GM12874 (cell line): ENCODE results near the gene RPP21.

ENCODE experiments used
- TF ChIP-seq, protein P1 (sequence below): IDR thresholded peaks from 2 replicates; pipeline ENCODE4 v1.5.1; 2011; ENCODE audit warnings: low read depth, mild to moderate bottlenecking, control low read depth, low read length, moderate library complexity; ENCODE audit not compliant: insufficient read depth

Gene RPP21

DNA sequence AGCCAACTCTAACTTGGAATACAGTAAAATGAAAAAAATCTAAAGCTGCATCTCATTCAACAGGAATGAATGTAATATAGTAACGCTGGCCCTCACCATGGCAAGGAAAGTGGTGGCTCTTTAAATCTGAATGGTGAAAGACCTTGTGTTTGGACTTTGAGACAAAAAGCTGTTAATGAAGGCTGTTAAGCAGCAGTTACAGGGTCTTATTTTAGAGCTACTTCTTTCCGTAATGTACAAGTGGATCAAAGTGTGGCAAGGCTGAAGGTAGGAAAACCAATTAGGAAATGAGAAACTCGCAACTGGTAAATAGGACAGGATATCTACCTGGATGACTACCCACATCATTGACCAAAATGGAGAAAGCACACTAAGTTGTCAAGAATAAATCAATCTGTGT lies 29.8 kb upstream of the RPP21 start:
- TF ChIP-seq, protein P1, sequence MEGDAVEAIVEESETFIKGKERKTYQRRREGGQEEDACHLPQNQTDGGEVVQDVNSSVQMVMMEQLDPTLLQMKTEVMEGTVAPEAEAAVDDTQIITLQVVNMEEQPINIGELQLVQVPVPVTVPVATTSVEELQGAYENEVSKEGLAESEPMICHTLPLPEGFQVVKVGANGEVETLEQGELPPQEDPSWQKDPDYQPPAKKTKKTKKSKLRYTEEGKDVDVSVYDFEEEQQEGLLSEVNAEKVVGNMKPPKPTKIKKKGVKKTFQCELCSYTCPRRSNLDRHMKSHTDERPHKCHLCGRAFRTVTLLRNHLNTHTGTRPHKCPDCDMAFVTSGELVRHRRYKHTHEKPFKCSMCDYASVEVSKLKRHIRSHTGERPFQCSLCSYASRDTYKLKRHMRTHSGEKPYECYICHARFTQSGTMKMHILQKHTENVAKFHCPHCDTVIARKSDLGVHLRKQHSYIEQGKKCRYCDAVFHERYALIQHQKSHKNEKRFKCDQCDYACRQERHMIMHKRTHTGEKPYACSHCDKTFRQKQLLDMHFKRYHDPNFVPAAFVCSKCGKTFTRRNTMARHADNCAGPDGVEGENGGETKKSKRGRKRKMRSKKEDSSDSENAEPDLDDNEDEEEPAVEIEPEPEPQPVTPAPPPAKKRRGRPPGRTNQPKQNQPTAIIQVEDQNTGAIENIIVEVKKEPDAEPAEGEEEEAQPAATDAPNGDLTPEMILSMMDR, result no peak

DNA sequence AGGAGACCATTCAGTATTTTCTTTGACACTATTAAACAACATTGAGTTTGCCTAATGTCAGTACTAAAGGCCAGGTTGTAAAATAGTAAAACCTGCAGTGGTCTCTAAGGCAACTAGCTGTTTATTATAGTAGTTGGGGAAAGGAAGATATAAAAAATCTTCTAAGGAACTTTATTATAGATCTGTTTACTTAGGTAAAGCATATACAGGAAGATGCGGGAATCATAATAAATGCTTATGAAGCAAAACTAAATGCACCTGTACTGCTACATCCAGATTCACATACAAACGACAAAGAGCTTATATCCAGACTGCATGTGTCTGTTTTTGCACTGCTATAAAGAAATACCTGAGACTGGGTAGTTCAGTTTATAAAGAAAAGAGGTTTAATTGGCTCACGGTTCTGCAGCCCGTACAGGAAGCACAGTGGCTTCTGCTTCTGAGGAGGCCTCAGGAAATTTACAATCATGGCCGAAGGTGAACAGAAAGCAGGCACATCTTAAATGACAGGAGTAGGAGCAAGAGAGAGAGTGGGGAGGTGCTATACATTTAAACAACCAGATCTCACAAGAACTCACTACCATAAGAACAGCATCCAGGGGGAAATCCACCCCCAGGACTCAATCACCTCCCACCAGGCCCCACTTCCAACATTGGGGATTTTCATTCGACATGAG lies 26.9 kb upstream of the RPP21 start:
- TF ChIP-seq, protein P1, result no peak

DNA sequence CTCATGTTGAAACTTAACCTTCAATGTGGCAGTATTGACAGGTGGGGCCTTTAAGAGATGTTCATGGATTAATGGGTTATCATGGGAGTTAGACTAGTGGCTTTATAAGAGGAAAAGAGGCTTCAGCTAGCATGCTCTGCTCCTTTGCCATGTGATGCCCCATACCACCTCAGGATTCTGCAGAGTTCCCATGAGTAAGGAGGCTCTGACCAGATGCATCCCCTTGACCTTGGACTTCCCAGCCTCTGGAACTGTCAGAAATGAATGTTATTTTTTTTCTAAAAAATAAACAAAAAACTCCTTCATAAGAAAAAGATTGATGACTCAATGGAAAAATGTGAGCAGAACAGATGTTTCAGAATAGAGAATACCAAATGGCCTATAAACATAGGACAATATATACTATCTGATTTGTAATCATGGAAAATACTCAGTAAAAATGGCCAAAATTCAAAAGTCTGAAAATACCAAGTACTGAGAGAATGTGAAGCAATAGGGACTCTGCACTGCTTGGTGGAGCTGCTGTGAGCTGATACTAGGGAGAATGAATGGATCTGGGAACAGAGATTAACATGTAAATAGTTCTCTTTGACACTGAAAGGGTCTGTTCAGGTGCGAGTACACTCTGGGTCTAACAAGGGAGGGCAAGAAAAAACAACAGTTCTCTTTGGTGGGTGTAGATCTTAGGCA lies 25.7 kb upstream of the RPP21 start:
- TF ChIP-seq, protein P1, result no peak

DNA sequence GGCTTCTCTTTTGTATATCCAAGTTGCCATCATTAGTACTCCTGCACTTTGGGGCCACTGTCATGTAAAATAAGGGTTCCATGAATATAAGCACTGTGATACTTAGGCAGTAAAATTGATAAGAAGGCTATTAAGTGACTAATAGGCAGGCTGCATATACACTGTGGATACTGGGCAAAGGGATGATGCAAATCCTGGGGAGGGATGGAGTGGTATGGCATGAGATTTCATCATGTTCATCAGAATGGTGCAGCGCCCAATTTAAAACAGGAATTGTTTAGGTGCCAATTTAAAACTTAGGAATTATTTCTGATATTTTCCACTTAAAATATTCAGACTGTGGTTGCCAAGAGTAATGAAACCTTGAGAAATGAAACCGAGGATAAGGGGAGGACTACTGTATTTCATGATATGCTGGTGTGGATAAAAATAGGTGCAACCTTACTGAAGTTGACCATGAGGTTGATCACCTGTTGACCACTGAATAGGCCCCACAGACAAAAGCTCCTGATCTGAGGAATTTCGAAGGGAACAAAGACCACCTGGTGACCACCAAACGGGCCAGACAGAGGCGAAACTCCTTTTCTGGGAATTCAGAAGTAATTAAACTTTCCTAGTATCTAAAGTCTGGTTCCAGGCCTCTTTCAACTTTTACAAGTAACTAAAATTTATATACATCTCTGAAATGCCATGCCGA lies 23.1 kb upstream of the RPP21 start:
- TF ChIP-seq, protein P1, result no peak

DNA sequence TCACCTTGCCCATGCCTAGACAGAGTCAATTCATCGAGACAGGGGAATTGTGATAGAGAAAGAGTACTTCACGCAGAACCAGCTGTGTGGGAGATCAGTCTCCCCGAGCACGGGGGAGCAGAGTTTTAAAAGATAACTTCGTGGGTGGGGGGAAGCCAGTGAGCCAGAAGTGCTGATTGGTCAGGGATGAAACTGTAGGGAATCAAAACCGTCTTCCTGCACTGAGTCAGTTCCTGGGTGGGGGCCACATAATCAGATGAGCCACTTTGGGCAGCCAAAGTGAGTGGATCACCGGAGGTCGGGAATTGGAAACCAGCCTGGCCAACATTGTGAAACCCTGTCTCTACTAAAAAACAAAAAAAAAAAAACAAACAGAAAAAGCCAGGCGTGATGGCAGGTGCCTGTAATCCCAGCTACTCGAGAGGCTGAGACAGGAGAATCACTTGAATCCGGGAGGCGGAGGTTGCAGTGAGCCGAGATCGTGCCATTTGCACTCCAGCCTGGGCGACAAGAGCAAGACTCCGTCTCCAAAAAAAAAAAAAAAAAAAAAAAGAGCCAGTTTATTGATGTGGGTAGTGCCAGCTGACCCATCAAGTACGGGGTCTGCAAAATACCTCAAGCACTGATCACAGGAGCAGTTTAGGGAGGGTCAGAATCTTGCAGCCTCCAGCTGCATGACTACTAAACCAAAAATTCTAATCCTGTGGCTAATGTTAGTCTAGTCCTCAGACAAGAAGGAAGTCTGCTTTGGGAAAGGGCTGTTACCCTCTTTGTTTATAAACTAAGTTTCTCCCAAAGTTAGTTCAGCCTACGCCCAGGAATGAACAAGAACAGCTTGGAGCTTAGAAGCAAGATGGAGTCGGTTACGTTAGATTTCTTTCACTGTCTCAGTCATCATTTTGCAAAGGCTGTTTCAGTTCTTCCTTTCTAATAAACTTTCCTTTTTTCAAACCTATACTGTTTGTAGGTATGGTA lies 22.1 kb upstream of the RPP21 start:
- TF ChIP-seq, protein P1, result no peak

DNA sequence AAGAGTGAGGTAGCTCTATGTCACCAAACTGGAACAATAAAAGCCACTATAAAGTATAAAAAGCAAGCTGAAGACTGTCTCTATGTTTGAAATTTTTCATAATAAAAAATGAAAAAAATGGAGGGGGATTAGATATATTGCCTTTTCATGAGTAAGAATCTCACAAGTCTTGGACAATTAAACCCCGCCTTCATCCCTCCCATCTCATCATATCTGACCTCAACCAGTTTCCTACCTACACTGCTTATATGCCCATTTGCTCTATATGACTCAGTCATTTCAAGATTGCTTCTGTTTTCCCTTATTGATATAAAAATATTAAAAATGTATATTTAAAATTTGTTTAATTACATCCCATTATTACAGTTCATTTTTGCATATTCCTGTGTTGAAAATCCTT lies 21.1 kb upstream of the RPP21 start:
- TF ChIP-seq, protein P1, result no peak
